HG03575 (cell line): ENCODE measurements around the gene ZNF322.

ENCODE experiments used
- ATAC-seq: cut with Tn5 transposase; IDR thresholded peaks from one replicate; pipeline ENCODE4 v1.9.1; 2021; ENCODE audit not compliant: unreplicated experiment, insufficient number of reproducible peaks, low FRiP score; ENCODE audit errors: extremely low read depth

ZNF322 gene

GRCh38 chr6:26594730-26595632 is 64.6 kb downstream of the ZNF322 start:
- ATAC-seq, result no peak

- ATAC-seq, result no peak
Measured at GRCh38 chr6:26594131-26594498, 65.4 kb downstream of the ZNF322 start.

GRCh38 chr6:26593278-26594130 is 66.0 kb downstream of the ZNF322 start:
- ATAC-seq, result no peak

- ATAC-seq, result no peak
Measured at GRCh38 chr6:26592649-26593048, 66.9 kb downstream of the ZNF322 start.

GRCh38 chr6:26588965-26589364 is 70.6 kb downstream of the ZNF322 start:
- no peak for ATAC-seq
